RPMI7951 (cell line): ENCODE measurements around the gene ABHD17C. TPM values are rescaled to one million over a fixed set of nuclear protein-coding genes. Genes with fewer than 3 reads are reported as not detected.
"Not testable (repeated sequence)": the region's sequence is repeated elsewhere in the genome, so short reads cannot be mapped to it uniquely, and the experiment has no call there.

Experiments
- DNase-seq: peaks from one replicate; pipeline ENCODE4 v3.0.0-alpha.2; 2012; ENCODE audit warnings: low read depth
- total RNA-seq: library from RNA; depleted of rRNA; stranded (reverse); fragments of >200 nt; shearing (Covaris generic); gene quantifications from 2 replicates; pipeline ENCODE4 v1.2.3, GENCODE V29; 2014

The ABHD17C gene
- total RNA-seq, 1 experiment from 2014 or later = 7.0 TPM

DNA sequence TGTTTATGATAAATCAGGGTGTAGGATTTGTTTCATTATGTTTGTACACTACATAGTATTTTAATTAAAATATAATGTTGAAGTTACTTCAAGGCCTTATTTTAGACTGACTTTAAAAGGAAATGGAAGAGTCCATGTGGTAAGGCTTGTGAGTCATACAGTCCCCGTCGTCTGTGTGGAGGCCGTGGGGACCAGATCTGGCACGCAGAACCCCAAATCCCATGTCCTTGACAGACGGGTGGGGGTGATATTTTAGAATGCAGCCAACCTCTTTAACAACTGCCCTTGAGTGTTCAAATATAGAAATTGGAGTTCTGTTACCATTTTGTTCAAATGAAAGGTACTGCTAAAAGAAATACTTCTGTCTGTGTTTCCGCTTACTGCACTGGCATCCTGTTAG lies 35.8 kb downstream of the ABHD17C start:
- DNase-seq = peak; percentile 59

DNA sequence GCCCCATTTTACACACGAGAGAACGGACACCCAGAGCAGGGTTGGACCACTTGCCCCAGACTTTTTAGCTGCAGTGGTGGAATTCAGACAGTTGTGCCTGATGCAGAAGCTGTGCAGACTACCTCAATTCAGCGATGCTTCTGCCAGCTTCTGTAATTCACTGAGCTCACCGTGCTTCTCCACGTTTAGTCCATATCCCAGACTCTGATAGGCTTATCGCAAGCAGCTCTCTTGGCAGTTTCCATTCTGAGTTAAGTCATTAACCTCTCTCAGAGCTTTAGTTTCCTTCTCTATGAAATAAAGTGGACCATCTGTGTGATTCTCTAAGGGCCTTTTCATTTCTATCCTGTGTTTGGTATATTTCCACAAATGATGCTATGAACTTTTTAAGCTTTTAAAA lies 37.1 kb downstream of the ABHD17C start:
- no peak for DNase-seq

DNA sequence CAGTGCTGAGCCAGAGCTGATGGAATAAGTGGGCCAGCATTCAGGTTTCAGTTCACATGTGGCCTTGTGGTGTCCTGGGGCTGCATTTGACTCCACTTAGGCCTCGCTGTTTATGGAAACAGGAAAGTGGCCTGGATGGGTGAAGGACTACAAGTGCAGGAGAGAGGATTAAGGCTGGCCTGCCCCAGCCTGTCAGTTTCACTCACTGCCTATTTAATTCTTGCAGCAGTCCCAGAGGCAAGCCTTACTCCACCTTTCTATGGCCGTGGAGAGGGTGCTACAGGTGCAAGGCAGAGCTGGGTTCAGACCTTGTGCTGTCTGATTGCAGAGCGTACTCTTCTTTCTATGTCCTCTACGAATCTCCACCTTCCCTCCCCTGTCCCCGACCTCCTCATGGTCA lies 37.7 kb downstream of the ABHD17C start:
- no peak for DNase-seq

DNA sequence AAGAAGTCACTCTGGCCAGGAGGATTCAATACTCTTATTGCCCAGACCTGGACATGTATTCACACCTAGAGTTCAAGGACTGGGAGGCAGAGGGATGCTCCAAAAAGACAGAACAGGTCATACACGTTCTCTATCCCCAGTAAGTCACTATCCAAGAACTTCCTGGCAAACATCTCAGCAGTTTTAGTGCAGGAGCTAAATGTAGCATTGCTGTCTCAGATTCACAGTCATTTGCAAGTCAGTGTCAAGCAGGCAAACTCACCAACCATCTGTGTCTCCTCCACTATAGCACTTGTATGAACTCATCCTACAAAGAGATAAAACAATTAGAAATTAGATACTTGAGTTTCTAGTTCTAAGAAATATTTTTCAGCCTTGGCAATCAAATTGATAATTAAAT lies 38.4 kb downstream of the ABHD17C start:
- no peak for DNase-seq

DNA sequence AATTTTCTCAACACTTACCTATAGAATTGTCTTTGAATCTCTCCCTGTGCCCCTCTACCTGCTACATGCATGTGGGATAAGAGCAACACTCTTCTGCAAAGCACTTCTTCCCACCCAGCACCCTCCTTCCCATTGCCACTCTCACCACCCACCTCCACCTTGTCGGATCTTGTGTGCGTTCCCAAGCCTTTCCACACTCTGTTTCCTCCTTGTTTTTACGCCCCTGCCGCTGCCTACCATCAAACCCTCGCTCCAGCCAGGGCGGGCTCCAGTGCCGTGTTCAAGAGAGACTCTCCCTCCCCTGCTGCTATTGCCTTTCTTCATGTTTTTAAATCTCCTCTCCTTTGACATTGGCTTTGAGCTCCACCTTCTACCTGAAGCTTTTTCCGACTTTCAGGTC lies 40.2 kb downstream of the ABHD17C start:
- DNase-seq = no peak

DNA sequence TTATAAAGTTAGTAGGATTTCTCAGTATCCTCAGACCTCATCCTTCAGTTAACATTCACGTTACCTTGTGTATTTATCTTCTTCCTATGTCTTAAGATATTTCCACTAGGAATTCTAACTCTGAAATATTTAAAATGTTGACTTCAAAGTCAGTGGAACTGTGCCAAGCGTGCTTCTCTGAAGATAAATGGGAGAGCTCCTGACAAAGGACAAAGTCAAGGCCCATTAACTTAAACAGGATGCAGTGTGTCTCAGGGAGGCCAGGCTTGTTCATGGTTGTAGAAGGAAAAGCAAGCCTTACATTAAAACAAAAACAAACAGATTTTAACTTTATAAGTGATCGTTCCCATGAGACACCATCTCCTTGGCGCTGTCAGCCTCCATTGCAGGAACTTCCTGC lies 41.5 kb downstream of the ABHD17C start:
- peak; percentile 11 for DNase-seq

DNA sequence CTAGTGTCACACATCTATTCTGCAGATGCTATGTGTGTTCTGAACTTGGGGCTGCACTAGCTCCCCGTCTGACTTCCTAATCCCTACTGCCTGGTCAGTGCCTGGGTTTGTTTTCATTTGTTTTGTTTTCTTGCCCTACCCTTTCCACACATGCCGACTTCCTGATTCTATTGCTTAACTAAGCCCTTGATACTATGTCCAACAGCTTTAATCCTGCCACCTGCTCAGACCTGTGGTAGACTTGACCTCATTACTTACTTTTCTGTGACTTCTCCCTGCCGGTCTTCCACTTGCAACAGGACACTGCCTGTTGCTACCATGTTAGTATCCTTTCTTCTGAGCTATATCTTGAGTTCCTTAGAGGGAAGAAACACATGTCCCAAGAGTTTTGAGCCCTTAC lies 44.8 kb downstream of the ABHD17C start:
- DNase-seq = no peak

DNA sequence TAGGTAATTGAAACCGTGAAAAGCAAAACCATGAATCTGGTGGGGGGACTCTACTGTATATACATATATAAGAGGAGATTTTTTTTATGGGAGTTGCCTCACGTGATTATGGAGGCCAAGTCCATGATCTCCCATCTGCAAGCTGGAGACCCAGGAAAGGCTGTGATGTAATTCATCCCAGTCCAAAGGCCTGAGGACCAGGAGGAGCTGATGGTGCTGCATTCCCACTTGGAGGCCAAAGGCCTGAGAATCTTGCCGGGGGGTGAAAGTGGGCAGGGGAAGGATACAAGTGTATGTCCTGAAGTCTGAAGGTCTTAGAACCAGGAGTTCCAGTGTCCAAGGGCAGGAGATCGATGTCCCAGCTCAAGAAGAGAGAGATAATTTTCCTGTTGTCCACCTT lies 47.0 kb downstream of the ABHD17C start:
- DNase-seq = no peak

DNA sequence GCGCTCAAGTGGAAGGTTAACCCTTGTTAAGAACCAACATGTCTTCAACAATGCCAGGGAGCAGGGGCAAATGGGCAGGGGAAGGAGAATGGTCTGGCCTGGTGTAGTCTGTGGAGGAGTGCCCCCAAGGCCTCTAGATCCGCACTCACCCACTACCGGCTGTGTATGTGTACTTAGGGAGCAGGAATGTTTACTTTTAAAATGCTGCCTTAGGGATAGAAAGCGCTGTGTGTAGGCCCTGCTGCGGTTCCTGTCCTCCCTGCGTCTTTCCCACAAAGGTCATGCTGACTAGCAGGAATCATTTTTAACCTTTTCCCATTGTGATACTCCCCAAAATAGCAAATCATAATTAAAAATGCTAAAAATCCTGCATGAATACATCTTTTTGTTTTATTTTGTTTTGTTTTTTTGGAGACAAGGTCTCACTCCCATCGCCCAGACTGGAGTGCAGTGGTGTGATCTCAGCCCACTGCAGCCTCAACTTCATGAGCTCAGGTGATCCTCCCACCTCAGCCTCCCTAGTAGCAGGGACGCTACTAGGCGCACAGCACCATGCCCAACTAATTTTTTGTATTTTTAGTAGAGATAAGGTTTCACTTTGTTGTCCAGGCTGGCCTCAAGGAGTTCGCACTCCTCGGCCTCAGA lies 48.2 kb downstream of the ABHD17C start:
- peak; percentile 82 for DNase-seq

DNA sequence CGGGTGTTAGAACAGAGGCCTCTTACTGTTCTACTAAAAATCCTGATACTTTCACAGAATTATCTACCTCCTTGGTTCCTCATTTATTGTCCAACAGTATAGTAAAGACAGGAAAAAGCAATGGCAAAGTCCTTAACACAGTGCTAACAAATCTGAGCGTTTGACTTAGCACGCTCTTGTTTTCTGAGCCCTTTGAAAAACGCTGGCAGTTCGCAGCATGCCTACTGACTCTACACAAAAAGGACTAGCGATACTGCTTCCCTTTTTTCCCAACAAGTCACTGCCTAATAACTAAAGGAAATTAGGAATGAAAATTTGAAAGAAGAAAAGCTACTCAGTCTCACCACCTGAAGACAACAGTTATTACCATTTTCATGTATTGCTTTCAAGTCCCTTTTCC lies 49.3 kb downstream of the ABHD17C start:
- no peak for DNase-seq

DNA sequence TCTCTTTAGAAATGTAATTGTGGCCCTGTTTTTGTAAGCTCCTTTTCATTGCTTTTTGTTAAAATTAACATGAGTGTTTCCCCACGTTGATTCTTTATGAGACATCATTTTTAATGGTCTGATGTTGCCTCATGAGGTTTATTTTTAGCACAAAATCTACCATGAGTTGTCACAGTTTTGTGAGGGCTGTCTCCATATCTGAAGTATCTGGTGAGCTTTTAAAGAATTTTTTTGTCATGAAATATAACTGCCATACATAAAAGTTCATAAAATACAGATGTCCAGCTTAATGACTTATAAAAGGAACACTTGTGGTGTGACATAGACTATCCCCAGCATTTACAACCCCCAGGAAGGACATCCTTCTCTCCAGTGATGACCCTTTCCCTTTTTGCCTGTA lies 49.7 kb downstream of the ABHD17C start:
- DNase-seq = peak; percentile 38

DNA sequence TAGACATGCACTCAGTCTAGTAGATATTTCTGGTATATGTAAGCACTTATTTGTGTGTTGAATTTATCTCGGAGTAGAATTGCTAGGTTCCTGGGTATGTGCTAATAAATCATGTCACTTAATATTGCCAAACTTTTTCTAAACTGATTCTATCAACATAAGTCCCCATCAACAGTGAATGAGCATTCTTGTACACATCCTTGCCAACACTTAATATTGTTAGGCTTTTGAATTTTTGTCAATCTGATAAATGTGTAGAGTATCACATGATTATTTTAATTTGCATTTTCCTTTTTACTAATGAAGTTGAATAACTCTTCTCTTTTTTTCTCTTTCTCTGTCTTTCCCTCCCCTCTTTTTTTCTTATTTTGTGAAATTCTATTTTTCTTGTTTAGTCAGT lies 50.8 kb downstream of the ABHD17C start:
- DNase-seq = no peak

DNA sequence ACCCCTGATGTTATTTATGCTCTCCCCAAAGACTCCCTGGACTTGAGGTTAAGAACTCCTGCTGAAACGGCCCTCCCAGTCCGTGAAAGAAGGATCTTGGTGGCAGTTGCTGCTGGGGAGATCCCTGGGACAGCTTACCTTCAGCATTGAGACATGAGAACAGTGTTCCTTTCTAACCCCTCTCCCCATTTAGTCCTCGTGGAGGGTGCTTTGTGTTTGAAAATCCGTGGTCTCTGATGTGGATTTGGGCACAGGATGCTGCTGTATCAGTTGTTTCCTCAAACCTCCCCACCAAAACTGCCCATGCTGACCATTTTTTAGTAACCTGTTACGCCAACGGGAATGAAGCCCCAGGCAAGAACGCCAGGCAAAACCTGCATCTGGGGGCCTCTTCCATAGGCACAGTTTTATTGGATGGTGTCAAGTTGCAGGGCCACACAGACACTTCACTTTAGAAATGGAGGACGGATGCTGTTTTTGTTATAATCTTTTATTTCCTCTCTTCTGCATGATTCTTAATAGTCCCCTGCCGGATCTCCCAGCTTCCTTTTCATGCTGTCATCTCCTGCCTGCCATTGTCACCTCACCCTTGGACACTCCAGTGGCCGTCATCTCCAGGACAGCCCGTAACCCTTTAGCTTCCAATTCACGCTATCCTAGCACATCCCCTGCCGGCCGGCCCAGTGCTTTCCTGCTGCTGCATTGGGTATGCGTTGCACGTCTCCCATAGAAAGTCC lies 52.4 kb downstream of the ABHD17C start:
- DNase-seq = no peak

DNA sequence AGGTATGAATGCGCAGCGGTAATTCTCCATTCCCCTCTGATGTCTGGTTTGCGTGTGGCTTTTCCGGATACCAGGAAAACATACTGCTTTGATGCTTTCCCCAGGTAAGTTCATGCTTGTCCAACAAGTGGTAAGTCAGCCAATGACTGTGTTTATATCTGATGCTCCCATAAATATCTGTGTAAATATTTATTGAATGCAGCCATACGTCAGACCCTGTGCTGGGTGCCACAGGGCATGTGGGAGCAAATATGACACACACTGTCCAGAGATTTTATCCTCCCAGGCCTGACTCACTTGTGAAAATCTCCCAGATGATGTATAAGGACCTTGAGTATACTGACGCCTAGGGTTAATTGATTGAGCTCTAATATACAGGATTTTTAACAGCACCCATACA lies 54.5 kb downstream of the ABHD17C start:
- DNase-seq = peak; percentile 22

DNA sequence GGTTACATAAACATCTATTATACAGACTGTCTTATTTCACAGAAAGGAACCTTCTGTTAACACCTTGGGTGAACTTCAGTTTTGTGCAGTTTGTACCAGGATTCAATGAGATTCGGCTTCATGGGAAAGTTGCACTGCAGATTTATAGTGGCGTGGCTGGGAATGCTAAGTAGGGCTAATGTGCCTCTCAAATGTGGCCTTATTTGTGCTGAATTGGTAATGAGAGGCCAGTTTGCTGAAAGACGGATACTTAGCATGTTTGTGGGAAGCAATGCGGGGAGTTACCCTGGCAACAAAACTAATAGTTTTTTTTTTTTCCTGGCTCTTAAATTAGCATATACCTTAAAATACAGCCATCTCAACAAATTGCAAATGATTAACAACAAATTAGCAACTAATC lies 55.5 kb downstream of the ABHD17C start:
- no peak for DNase-seq

DNA sequence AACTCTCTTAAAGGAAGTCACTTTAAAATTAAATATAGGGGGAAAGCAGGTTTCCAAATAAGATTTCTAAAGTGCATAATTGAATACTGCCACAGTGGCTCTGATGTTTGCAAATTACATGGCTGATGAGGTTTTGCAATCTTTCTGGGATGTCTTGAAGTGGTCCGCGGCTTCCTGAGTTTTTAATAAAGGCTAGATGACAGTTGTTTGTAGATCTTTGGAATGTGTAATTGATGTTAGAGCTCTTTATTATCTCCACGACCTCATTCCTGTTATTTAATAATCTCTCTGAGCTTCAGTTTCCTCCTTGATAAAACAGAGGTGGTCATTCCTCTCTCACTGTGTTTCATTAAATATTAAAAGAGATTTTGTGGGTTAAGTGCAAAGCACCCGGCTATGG lies 57.1 kb downstream of the ABHD17C start:
- no peak for DNase-seq

DNA sequence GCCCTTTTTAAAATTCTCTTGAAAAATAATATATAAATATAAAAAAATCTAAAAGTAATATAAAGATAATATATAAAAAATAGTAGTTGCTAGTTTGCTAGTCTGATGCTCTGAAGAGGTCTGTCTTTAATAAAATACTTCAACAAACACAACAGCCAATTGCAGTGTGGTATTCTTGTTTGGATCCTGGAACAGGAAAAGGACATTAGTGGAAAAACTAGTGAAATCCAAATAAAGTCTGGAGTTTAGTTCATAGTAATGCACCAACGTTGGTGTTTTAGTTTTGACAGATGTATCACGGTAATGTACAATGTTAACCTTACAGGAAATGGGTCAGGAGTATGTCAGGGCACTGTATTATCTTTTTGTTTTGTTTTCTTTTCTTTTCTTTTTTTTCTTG lies 58.1 kb downstream of the ABHD17C start:
- no peak for DNase-seq

DNA sequence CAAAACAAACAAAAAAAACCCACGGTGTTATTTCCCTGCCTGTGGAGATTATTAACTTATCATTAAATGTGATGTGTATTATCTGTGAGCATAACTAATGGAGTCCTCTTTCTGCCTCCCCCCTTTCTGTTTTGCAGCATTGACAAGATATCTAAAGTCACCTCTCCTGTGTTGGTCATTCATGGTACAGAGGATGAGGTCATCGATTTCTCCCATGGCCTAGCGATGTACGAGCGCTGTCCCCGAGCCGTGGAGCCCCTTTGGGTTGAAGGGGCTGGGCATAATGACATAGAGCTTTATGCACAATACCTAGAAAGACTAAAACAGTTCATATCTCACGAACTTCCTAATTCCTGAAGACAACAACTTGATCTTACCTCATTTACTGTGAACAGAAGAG lies 58.9 kb downstream of the ABHD17C start:
- no peak for DNase-seq

DNA sequence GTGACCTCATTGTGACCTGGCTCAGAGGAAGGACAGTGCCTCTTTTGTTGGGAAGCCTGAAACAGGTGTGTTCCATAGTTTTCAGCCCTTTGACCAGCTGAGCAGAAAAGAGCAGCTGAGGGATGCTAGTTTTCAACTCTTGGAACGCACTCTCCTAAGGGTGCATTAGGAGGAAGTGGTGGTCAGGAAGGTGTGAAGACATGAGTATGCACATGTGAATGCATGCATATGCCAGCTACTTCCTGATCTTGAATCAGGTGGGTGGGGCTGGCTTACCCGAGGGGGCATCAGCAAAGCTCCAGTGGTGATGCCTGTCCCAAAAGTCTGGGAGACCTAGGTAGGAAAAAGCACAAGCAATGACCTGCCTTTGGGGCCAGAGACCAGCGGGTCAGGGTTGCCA lies 60.8 kb downstream of the ABHD17C start:
- no peak for DNase-seq

DNA sequence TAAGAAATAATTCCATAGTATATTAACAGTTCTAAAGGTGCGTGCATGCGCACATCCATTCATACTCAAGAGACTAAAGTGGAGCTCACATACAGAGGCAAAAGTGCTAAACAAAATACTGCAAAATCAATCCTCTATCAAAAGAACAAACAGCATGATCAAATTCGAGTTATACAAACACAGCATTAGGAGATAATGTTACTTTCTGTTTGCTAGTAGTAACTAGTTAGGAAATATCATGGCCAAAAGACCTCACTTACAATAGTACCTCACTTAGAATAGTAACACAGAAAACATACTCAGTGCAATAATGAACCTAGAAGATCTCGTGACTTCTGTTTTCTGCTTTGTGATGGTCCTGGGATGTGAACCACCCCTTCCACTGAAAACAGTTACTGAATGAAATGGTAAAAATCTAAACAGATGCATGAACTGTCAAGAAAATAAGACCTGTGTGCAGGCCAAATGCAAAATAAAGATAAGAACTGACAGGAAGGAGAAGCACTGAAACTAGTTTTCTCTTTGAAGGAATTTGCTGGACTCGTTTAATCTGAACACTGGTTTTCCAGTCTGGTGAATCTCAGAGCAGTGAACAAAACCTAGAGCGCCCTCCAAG lies 63.1 kb downstream of the ABHD17C start:
- no peak for DNase-seq

DNA sequence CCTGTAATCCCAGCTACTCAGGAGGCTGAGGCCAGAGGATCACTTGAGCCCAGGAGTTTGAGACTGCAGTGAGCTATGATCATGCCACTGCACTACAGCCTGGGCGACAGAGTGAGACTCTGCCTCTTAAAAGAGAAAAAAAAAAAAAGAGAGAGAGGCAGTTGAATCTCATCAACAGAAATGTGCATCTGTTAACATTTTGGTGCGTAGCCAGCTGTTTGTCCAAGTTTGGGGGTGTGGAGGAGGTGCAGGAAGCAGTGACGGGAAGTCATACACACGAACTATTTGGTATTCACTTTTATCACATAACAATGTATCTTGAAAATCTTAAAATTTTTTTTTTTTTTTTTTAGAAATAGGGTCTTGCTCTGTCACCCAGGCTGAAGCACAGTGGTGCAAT lies 65.8 kb downstream of the ABHD17C start:
- no peak for DNase-seq

DNA sequence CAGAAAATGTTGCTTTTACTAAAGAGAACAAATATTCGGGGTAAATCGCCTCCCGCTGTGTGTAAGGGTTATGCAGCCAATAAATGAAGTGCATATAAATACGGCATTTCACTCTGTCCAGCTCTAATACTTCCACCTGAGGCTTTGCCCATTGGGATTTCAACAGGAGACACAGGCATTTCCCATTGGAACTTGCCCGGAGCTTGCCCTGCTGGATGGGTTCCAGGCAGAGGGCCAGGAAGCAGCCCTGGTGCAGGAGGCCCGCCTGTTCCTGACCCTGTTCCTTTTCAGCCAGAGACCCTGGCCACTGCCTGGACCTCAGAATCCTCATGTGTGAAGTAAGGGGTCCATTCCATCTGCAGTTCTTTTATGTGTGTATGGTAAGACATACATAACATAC lies 66.6 kb downstream of the ABHD17C start:
- no peak for DNase-seq

DNA sequence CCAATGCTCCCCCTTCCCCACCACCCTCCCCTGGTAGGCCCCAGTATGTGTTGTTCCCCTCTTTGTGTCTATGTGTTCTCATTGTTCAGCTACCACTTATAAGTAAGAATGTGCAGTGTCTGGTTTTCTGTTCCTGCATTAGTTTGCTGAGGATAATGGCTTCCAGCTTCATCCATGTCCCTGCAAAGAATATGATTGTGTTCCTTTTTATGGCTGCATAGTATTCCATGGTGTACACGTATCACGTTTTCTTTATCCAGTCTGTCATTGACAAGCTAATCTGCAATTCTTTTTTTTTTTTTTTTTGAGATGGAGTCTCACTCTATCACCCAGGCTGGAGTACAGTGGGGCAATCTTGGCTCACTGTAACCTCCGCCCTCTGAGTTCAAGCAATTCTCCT lies 68.1 kb downstream of the ABHD17C start:
- DNase-seq = not testable (repeated sequence)
